Tibial nerve (tissue), 4 donors: ENCODE results near the gene TENT4B.
A peak's percentile ranks its signal among the peaks of the same experiment; 100 is the strongest.

Source experiments
- EP300 ChIP-seq, 2 donors: sonication (generic); formaldehyde crosslinking; IDR thresholded peaks; one replicate each; pipeline ENCODE4 v1.6.1; 2017; ENCODE audit warnings: antibody characterized with exemption in 2 of 2, mild to moderate bottlenecking in 1 of 2
- POLR2A ChIP-seq, 2 donors: fragments of 450-650 bp; IDR thresholded peaks; one replicate each; pipeline ENCODE4 v1.6.1; 2017; ENCODE audit warnings: antibody characterized with exemption in 2 of 2, mild to moderate bottlenecking in 2 of 2, moderate library complexity in 2 of 2
- TF ChIP-seq, protein P1 (sequence below), 5 experiments: fragments of 200-600 bp in 3 of 5; fragments of 450-650 bp in 2 of 5; sonication (generic) in 3 of 5; IDR thresholded peaks; one replicate each; pipeline ENCODE4 v1.5.1; 2016 to 2019; ENCODE audit warnings: antibody characterized with exemption in 5 of 5, mild to moderate bottlenecking in 3 of 5, moderate library complexity in 2 of 5

DNA sequence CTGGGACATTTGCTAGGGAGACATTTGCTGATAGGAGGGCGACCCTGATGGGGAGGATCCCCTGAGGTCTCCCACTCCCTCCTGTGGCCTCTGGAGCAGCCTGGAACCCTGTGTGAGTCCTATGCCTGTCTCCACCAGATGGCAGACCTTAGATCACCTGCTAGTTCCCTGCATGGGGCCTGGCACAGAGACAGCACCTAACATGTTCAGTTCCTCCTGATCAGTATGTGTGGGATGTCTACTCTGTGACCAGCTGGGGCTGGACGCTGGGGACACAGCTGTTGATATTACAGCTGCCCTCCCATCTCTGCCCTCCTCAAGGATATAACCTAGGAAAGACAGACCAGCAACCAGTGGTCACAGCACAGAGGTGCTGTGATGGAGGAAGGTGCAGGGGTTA, 112.2 kb downstream of the TENT4B start:
- TF ChIP-seq, protein P1, sequence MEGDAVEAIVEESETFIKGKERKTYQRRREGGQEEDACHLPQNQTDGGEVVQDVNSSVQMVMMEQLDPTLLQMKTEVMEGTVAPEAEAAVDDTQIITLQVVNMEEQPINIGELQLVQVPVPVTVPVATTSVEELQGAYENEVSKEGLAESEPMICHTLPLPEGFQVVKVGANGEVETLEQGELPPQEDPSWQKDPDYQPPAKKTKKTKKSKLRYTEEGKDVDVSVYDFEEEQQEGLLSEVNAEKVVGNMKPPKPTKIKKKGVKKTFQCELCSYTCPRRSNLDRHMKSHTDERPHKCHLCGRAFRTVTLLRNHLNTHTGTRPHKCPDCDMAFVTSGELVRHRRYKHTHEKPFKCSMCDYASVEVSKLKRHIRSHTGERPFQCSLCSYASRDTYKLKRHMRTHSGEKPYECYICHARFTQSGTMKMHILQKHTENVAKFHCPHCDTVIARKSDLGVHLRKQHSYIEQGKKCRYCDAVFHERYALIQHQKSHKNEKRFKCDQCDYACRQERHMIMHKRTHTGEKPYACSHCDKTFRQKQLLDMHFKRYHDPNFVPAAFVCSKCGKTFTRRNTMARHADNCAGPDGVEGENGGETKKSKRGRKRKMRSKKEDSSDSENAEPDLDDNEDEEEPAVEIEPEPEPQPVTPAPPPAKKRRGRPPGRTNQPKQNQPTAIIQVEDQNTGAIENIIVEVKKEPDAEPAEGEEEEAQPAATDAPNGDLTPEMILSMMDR (IDR thresholded peaks at IDR 0.05) = peak in 1 of 5 experiments; percentile 17
- TF ChIP-seq POLR2A (IDR thresholded peaks at IDR 0.05) = no peak
- TF ChIP-seq EP300 (IDR thresholded peaks at IDR 0.05) = no peak
